M059J (cell line): ENCODE data around the gene RARRES1. TPM values are rescaled to one million over a fixed set of nuclear protein-coding genes. Genes with fewer than 3 reads are reported as not detected.

ENCODE experiments used
- DNase-seq: peaks from one replicate; pipeline ENCODE4 v3.0.0-alpha.2; 2012; ENCODE audit warnings: low read depth
- total RNA-seq: library from RNA; depleted of rRNA; stranded (reverse); fragments of >200 nt; shearing (Covaris generic); gene quantifications from 2 replicates; pipeline ENCODE4 v1.2.3, GENCODE V29; 2014

The RARRES1 gene
- total RNA-seq, 1 experiment from 2014 or later, result 3.7 TPM

DNA sequence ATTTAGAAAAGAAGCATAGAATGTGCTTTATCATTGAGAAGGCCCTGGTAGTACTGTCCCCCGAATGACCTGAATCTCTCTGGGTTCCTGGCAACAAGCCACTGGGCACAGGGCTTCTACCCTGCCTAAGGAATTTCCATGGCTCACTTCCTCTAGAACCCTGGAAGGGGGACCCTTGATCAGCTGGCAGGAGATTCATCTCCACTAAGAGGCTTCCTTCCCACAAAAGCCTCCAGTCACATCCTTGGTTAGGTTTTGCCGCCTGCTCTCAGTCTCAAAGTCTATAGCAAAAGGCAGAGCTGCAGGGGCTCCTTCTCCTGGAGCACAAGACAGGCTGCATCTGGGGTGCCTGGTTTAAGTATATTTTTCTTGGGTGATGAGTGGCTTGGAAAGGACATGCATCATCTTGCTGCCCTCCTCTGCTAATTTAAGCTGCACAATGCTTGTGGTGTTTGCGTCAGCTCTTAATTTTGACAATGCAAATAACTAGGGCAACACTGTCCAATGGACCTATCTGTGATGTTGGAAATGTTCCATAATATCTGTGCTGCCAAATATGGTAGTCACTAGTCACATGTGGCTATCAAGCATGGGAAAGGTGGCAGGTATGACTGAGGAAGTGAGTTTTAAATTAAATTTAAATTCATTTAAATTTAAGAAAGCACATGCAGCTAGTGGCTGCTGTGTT lies 33.4 kb upstream of the RARRES1 start:
- DNase-seq, result peak; percentile 74

DNA sequence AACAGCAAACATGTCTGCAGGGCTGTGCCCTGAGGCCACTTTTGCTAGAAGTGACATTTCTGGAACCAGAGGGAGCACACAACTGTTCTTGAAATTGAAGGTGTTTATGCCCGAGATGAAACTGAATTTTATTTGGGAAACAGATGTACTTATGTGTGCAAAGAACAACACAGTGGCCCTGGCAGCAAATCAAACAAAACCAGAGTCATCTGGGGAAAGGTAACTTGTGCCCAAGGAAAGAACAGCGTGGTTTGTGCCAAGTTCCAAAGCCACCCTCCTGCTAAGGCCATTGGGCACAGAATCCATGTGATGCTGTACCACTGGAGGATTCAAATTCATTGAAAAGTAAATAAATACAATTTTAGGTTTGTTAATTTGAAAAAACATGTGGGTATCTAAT lies 31.2 kb upstream of the RARRES1 start:
- no peak for DNase-seq

DNA sequence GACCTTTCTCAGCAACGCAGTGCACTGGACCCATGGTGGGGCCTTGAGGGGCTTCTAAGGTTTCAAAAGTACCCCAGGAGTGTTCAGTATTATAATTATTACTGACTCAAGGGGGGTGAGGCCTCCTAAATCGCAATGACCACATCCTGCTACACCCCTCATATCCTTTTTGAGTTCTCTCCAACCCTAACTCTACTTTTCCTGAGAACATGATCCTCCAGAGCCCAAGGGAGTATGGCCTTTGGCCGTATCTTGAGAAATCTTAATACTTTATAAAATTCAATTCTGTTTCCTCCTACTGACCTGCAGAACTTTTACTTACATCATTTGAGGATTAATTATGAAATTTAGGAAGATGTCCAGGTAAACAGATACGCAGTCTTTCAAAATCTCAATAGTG lies 30.4 kb upstream of the RARRES1 start:
- no peak for DNase-seq

DNA sequence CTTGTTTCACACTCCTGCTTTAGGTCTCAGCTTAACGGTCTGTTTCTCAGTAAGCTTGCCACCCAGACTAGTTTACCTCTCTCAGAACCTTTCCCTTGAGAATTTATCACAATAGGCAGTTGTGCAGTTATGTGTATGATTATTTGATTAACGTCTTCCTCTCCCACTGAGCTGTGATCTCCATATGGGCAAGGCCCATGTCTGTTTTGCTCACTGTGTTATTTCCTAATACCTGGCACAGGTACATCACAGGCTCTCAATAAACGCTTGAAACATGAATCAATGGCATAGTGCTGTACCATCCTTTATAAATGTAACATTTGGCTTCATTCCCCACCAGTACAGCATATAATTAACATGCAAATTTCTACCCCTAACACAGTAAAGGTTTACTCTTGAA lies 29.1 kb upstream of the RARRES1 start:
- no peak for DNase-seq

DNA sequence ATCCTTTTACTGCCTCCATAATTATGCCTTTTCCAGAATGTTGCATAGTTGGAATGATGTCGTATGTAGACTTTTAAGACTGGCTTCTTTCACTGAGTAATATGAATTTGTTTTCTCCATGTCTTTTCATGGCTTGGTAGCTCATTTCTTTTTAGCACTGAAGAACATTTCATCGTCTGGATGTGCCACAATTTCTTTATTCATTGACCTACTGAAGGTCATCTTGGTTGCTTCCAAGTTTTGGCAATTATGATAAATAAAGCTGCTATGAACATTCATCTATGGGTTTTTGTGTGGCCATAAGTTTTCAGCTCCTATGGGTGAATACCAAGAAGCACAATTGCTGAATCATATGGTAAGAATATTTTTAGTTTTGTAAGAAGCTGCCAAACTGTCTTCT lies 23.2 kb upstream of the RARRES1 start:
- DNase-seq, result no peak

DNA sequence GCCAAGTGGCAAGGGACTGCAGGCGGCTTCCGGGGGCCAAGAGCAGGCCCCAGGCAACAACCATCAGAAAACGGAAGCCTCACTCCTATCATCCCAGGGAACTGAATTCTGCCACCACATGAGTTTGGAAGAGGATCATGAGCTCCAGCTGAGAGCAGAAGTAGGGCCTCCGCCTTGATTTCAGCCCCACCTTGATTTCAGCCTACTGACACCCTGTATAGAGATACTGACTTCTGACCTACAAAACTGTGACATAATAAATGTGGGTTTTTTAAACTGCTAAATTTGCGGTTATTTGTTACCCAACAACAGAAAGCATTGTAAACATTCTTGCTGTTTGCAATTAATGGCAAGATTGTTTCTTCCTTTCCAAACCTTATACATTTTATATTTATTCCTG lies 21.6 kb upstream of the RARRES1 start:
- no peak for DNase-seq

DNA sequence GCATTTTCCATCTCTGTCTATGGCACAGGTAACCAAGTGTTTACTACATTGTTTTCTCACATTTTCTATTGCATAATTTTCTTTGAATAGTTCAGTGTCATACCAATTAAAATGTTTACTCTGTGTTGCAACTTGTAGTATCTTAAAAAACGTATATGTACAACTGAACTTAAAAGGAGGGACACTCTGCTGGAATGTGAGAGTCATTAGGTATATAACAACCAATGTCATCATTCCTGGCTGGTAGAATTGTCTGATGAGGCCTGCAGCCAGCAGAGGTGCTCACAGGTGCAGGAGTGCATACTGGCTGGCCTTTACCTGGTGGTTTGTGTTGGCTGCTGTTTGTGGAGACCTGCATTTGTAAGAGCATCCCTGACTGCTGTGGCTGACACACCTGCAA lies 19.1 kb upstream of the RARRES1 start:
- no peak for DNase-seq

DNA sequence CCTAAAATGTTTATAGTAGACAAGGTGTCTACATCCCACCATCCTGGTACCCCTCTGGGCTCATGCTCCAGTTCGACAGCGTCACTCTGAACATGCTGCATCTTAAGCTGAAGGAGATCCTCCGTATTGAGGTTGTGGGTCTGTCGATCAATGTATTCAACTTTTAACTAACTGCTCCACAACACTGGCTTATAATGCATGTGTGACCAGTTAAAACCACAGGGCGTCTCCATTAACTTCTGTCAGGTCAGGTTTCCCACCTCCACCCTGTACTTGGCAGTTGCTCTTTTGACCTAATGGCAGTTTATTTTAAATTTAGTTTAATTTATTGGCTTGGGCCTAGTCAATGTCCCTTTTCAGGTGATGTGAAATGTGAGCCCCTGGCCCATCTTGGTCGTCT lies 17.8 kb upstream of the RARRES1 start:
- DNase-seq, result no peak

DNA sequence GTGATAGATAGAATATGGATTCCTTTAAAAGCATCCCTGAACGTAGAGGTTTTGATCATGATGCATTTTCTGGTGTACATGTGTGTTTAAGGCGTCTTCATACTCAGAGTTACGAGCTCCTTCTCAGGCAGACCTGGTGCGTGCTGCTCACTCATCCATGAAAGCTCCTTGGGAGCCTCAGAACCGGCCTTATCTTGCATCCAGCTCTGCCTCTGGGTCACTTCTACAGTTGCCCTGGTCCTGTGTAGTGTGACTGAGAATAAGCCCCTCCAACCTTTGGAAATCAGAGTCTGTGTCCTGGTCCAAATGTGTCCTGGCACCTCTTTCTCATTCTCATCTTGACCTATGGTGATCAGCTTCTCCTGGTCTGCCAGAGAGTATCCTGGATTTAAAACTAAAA lies 17.3 kb upstream of the RARRES1 start:
- no peak for DNase-seq

DNA sequence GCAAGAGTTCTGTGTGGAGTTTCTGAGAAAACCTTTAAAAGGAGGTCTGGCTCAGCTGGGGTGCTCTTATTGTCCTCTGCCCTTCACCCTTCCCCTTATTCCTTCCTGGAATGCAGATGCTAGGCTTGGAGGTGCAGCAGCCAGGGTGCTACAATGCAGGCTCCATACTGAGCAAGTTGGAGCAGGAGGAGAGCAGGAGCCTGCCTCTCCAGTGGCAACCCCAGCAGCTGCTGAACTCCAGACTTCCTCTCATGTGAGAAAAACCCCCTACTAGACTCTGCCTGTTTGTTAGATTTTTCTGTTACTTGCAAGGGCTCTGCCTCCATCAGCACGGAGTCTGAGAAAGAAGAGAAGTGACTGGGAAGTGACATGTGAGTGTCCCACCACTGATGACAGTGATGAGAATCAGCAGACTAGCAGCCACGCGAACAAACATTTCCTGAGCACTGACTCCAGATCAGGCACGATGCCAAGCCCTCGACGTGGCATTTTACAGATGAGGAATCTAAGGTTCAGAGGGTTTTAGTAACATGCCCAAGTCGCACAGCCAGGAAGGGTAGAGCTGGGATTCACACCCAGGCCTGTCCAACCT lies 16.1 kb upstream of the RARRES1 start:
- no peak for DNase-seq

DNA sequence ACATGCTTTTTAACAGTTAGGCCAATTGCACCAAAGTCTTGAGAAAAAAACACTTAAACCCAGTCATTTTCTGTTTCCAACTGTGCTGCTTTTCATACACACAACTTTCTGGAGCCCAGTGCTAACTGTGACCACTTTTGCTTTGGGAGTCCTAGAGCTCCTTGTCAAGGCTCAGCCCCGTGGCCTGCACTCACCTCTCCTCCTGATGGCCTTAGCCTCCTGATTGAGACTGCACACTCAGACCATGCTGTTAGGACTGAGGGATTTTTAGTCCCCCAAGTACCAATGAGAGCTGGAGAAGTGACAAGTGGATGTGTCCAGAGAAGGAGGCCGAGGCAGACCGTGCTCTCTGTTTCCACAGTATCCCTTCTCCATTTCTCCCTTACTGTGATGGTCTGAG lies 15.2 kb upstream of the RARRES1 start:
- DNase-seq, result no peak

DNA sequence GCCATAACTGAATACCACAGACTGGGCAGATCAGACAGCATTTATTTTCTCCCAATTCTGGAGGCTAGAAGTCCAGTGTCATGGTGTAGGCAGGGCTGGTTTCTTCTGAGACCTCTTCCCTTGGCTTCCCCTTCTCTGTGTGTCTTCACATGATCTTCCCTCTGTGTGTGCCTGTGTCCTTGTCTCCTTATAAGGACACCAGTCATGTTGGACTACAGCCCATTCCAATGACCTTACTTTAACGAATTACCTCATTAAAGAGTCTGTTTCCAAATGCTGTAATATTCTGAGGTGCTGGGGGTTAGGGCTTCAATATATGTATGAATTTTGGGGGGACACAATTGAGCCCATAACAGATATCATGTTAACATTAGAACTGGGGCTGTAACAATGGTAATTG lies 13.3 kb upstream of the RARRES1 start:
- DNase-seq, result no peak

DNA sequence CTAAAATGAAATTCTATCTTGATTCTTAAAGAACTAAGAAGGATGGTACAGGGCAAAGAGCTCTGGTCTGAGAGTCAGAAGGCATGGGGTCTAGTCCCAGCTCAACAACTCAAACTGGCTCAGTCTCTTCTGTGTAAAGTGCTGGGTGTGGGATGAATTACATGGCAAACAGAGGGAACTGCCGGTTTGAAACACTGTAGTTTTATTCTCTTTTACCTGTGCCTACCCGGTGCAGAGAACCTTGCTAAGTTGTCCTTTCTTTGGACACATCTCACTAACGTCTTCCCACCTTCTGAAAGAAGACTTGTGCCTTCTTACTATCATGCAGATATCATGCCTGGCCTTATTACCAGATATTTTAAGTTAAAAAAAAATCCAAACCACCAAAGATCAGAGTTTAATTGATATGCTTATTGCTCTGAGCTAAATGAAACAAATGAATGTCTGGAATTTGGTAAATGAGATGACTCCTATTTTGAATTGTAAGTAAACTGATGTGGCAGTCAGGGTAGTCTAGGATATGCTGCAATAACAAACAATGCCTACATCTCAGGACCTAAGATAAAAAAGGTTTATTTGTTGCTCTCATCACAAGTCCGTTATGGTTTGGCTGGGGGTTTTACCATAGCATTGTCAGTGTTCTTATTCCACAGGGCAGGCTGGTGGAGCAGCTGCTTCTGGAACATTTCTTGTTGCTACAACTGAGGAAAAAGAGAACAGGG lies 12.5 kb upstream of the RARRES1 start:
- no peak for DNase-seq

DNA sequence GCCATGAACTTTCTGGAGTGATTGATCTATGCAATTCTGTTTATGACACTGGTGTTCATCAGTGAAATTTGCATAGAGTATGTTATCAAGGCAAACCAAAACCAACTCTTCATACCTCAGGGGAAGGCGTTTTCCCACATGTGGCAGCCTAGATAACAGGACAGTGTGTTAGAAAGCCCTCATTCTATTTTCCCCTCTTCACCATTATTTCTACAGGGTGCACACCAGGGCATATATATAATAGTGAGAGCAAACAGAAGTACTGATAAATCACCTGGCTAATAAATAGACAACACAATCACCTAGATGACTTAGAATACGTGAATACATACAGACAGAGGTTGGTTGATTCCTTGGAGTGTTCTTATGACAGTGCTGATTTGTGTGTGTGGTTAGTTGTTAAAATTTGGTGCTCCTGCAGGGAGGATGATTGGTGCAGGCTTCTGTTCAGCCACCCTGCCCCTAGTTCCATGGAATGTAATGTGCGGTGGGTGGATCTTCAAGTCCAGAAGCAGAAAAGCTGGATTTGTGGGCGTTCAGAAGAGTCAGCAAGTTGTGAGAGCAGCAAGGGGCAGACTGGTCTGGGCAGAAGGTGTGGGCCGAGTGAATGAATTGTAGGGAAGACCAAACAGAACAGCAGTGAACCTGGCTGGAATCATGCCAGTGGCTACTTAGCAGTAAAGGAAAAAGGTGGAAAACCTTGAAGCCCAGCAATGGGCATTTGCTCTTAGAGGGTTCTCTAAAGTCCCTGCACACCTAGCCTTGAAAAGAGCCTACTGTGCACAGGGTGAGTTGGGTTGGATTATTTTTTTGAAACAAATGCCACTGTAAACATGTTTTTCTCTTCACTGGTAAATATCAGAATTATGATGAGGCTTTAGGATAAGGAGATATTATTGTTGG lies 11.7 kb upstream of the RARRES1 start:
- no peak for DNase-seq

DNA sequence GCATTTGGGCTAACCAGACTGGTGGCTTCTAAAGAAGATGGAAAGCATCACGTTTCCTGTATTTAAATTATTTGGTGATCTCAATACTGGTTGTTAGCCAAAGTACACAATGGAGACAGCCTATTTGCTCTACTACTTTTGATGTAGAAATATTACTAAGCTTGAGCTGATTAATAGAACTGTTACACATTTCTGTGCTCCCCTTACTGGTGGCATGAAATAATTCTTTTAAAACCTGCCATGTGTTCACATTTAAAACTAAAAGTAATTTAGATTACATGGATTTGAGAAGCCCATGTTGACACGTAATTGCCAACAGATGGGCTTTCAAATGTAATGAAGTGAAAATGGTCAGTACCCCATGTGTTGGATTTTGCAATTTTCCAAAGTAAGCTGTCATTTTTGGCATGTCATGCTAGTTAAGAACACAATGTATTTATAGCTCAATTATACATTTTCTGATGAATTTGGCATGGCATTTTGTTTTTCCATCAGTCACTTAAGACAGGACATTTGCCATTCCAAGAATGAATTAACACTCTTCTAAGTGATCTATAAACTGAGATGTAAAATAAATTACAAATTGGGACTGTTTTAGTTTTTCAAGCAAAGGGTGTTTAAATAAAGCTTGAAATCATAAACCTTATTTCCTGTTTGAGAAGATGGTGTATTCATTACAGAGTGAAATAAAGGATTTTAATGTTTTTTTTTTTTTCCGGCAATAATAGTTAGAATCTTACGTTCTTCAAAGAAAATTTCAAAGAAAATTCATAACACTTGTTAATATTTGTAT lies 10.8 kb upstream of the RARRES1 start:
- DNase-seq, result peak; percentile 42

DNA sequence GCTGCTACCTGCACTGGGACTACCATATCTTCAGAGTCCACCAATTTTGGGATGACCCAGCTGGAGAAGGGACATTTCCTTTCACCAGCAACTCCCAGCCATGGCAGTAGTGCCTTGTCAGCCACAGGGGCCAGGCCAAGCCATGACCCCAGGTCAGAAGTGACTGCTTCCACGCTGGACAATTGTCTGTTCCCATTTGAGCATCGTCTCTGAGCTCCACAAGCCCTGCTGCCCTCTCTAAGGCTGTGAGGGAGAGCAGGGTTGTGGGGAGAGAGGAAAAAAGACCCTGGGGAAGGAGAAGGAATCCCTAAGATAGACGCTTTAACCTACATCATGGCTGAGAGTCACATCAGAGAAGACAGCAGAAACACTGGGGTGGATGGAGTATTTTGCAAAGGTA lies 7.4 kb upstream of the RARRES1 start:
- DNase-seq, result no peak

DNA sequence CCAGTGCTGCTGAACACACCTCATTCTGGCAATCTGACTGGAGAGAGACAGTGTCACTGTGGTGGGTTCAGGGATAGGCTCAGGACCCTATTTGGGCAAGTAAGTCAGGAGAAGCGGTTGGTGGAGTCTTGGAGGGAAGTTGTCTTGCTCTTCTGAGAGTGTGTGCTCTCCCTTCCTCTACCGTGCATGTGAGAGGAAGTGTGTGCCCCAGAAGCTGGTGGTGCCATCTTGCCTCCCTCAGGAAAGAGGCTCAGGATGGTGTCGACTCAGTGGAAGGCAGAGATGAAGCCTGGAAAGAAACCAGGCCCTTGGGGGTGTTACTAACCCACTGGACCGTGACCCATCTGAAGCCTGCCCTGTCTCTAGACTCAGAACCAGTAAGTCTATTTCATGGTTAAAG lies 6.8 kb upstream of the RARRES1 start:
- no peak for DNase-seq

DNA sequence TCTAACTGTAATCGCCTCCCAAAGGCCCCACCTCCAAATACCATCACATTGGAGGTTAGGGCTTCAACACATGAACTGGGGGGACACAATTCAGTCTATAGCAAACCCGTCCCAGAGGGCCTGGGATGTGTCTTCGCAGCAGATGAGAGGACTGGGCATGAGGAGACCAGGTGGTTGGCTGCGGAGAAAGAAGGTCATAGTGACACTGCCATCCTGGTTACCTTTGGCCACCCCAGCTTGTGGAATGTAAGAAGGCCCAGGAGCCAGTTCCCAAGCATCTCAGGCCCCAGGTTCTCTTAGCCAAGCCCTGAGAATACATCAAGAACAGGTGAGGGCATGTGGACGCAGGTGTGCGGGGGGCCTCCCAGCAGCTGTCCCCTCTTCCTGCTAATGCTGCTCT lies 6.4 kb upstream of the RARRES1 start:
- no peak for DNase-seq

DNA sequence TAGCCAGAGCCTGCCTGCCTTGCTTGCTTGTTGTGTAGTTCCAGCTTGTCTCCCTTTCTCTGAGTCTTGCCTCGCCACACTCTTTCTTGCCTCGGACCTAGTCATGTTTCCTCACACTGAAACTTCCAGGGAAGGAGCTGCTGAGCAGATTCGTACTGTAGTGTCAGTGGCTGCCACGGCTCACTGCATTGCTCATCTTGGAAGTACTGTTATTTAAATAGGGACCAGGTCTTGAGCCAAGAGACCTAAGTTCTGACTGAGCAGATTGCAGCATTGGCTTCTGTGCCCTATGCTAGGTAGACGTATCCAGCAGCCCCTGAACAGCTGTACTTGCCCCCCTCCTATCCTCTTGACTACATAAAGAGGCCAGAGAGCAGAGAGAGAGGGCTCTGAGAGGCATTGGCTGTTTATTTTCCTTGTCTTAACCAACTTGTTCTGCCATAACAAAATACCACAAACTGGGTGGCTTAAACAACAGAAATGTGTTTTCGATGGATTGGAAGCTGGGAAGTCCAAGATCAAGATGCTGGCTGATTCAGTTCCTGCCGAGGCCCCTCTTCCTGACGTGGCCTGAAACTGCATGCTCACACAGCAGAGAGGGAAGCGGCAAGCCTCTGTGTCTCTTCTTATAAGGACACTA lies 5.8 kb upstream of the RARRES1 start:
- DNase-seq, result no peak

DNA sequence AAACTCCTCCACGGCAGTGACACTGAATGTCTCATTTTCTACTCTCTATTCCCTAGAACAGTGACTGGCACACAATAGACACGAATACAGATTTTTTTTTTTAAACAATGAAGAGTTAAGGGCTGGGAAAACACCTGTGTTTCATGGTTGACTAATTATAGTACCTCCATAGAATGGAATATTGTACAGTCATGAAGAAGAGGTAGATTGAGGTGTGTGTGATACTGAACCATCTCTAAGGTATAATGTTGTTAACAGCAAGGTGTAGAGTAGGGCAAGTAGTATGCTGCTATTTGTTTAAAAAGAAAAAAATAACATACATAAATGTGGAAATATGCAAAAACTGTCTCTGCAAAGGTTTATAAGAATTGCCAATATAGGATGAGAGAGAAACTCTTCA lies 5.2 kb upstream of the RARRES1 start:
- DNase-seq, result no peak
